IMR-90 (cell line): Measurements from ENCODE around the gene CNBD2. TPM values are rescaled to one million over a fixed set of nuclear protein-coding genes. Genes with fewer than 3 reads are reported as not detected.

Experiments used
- ATAC-seq: fragments of 200-7000 bp; cut with Tn5 transposase; 2 replicates; pipeline ENCODE4 v1.9.1; 2020; ENCODE audit warnings: low read depth, mild to moderate bottlenecking, moderate library complexity
- BruUV-seq: library from RNA; stranded (reverse); fragments of 400-500 nt; replicated peaks from 2 replicates; lab custom pipeline; 2021; lab: Mats Ljungman, UMichigan
- CTCF ChIA-PET: fragments of 300-600 bp; formaldehyde crosslinking; extraction: SDS; loops from one replicate; lab custom pipeline; 2021; ENCODE audit warnings: antibody characterized with exemption; lab: Yijun Ruan, JAX
- POLR2A ChIA-PET: fragments of 300-600 bp; sonication (Branson Sonifier 250); formaldehyde crosslinking; loops from one replicate; lab custom pipeline; 2022; ENCODE audit warnings: antibody characterized with exemption; ENCODE audit not compliant: unreplicated experiment; lab: Charles Lee
- DNase-seq: peaks from one replicate; pipeline ENCODE4 v3.0.0; 2013
- H2AFZ ChIP-seq: replicated peaks from 2 replicates; pipeline ENCODE3; 2013; ENCODE audit warnings: low read length, mild to moderate bottlenecking; ENCODE audit not compliant: poor library complexity
- H2AK5ac ChIP-seq: 2 replicates; pipeline ENCODE4 v1.6.1; 2013; ENCODE audit warnings: low read depth, low read length, inconsistent platforms
- H2AK9ac ChIP-seq: replicated peaks from 2 replicates; pipeline ENCODE3; 2013; ENCODE audit warnings: mild to moderate bottlenecking, low read depth, low read length, moderate library complexity; ENCODE audit not compliant: poor library complexity
- H2BK120ac ChIP-seq: 2 replicates; pipeline ENCODE4 v1.6.1; 2013; ENCODE audit warnings: low read depth, low read length, inconsistent platforms
- H2BK15ac ChIP-seq: 3 replicates; pipeline ENCODE4 v1.6.1; 2013; ENCODE audit warnings: low read depth, low read length, inconsistent platforms
- H2BK20ac ChIP-seq: 2 replicates; pipeline ENCODE4 v1.6.1; 2013; ENCODE audit warnings: low read depth, mild to moderate bottlenecking, inconsistent platforms, low read length, moderate library complexity
- H2BK5ac ChIP-seq: 2 replicates; pipeline ENCODE4 v1.6.1; 2013; ENCODE audit warnings: mild to moderate bottlenecking, low read depth, low read length, inconsistent platforms; ENCODE audit not compliant: poor library complexity, severe bottlenecking
- H3K14ac ChIP-seq: replicated peaks from 2 replicates; pipeline ENCODE4 v1.6.1; 2013; ENCODE audit warnings: low read depth, low read length, inconsistent platforms
- H3K18ac ChIP-seq: 2 replicates; pipeline ENCODE4 v1.6.1; 2013; ENCODE audit warnings: low read depth, low read length, control low read depth
- H3K23ac ChIP-seq: 2 replicates; pipeline ENCODE4 v1.6.1; 2013; ENCODE audit warnings: low read depth, low read length, inconsistent platforms
- H3K27ac ChIP-seq: 2 replicates; pipeline ENCODE4 v1.5.1; 2013; ENCODE audit warnings: mild to moderate bottlenecking, control low read depth, low read length; ENCODE audit not compliant: insufficient read depth
- H3K27me3 ChIP-seq: 2 replicates; pipeline ENCODE4 v1.6.1; 2013; ENCODE audit warnings: low read length; ENCODE audit not compliant: control insufficient read depth, insufficient read depth
- H3K36me3 ChIP-seq: 2 replicates; pipeline ENCODE4 v1.6.1; 2013; ENCODE audit warnings: low read length, mixed read lengths; ENCODE audit not compliant: control insufficient read depth, insufficient read depth
- H3K4ac ChIP-seq: 2 replicates; pipeline ENCODE4 v1.6.1; 2013; ENCODE audit warnings: low read depth, low read length, inconsistent platforms
- H3K4me1 ChIP-seq: 2 replicates; pipeline ENCODE4 v1.6.1; 2013; ENCODE audit warnings: low read length, mixed read lengths; ENCODE audit not compliant: control insufficient read depth, insufficient read depth
- H3K4me2 ChIP-seq: 2 replicates; pipeline ENCODE4 v1.6.1; 2013; ENCODE audit warnings: low read depth, mild to moderate bottlenecking, control low read depth, low read length, moderate library complexity
- H3K4me3 ChIP-seq: 2 replicates; pipeline ENCODE4 v1.5.1; 2013; ENCODE audit warnings: low read depth, mild to moderate bottlenecking, control low read depth, low read length, moderate library complexity; ENCODE audit not compliant: insufficient read depth
- H3K56ac ChIP-seq: 2 replicates; pipeline ENCODE4 v1.6.1; 2013; ENCODE audit warnings: low read length, inconsistent platforms; ENCODE audit not compliant: insufficient read depth; ENCODE audit errors: extremely low read depth
- H3K79me1 ChIP-seq, 2 experiments: 2 replicates each; pipeline ENCODE4 v1.6.1; 2013; ENCODE audit warnings: low read length in 2 of 2, inconsistent platforms in 1 of 2, low read depth in 1 of 2
- H3K9ac ChIP-seq: 2 replicates; pipeline ENCODE4 v1.6.1; 2013; ENCODE audit warnings: low read depth, low read length, control low read depth
- H3K9me1 ChIP-seq: 2 replicates; pipeline ENCODE4 v1.6.1; 2013; ENCODE audit warnings: low read length, inconsistent platforms; ENCODE audit not compliant: insufficient read depth
- H3K9me3 ChIP-seq: 2 replicates; pipeline ENCODE4 v1.6.1; 2013; ENCODE audit warnings: low read length; ENCODE audit not compliant: control insufficient read depth, insufficient read depth
- H4K20me1 ChIP-seq: 2 replicates; pipeline ENCODE4 v1.6.1; 2013; ENCODE audit warnings: low read length, inconsistent platforms; ENCODE audit not compliant: insufficient read depth
- H4K5ac ChIP-seq: 2 replicates; pipeline ENCODE4 v1.6.1; 2013; ENCODE audit warnings: mild to moderate bottlenecking, low read depth, low read length, control low read depth
- H4K8ac ChIP-seq, 2 experiments: 2 replicates each; pipeline ENCODE4 v1.6.1; 2013; ENCODE audit warnings: low read depth in 2 of 2, low read length in 2 of 2, control low read depth in 1 of 2, inconsistent platforms in 1 of 2
- H4K91ac ChIP-seq: 2 replicates; pipeline ENCODE4 v1.6.1; 2013; ENCODE audit warnings: low read depth, low read length, inconsistent platforms; ENCODE audit not compliant: insufficient read depth
- RAD21 ChIP-seq: IDR thresholded peaks from 2 replicates; pipeline ENCODE4 v1.6.1; 2012; ENCODE audit warnings: low read length, improper control_type of control experiment
- RFX5 ChIP-seq: IDR thresholded peaks from 2 replicates; pipeline ENCODE4 v1.8.0; 2012; ENCODE audit warnings: low read depth, mild to moderate bottlenecking, low read length, moderate library complexity
- WGBS, 2 experiments: methylation state at CpG; one replicate each; pipeline versions ENCODE4 v1.1.5 to v1.1.7; 2013; ENCODE audit warnings: missing lambda C conversion rate in 2 of 2; ENCODE audit not compliant: insufficient read length in 1 of 2; ENCODE audit errors: extremely low coverage in 2 of 2; 5-methylcytosine and 5-hydroxymethylcytosine counted together
- dilution Hi-C: fragments of 300-500 bp; cut with HindIII; formaldehyde crosslinking; loops from one replicate; pipeline ENCODE4 v1.14.3; 2018; ENCODE audit warnings: low sequenced_read_pairs; ENCODE audit not compliant: unreplicated experiment
- in situ Hi-C: fragments of 300-500 bp; cut with MboI; formaldehyde crosslinking; loops from 3 replicates; pipeline ENCODE4 v1.14.3; 2019; ENCODE audit warnings: low sequenced_read_pairs, inconsistent platforms, mixed read lengths
- intact Hi-C: fragments of 100-400 bp; cut with micrococcal nuclease; formaldehyde crosslinking; loops from 2 replicates; pipeline ENCODE4 v1.10.0; 2022
- polyA plus RNA-seq, 3 experiments: library from polyadenylated mRNA; depleted of rRNA; stranded (reverse); fragments of >200 nt; gene quantifications; 2 replicates each; pipeline ENCODE4 v1.2.3, GENCODE V29; 2012; ENCODE audit warnings: low replicate concordance in 1 of 3
- total RNA-seq: library from RNA; depleted of rRNA; stranded (reverse); fragments of >200 nt; gene quantifications from 2 replicates; pipeline ENCODE4 v1.2.3, GENCODE V29; 2012

The CNBD2 gene
- total and polyA plus RNA-seq, 2 of the 4 experiments (the other 2 are of a cell fraction), result 0.90 to 1.7 TPM

DNA sequence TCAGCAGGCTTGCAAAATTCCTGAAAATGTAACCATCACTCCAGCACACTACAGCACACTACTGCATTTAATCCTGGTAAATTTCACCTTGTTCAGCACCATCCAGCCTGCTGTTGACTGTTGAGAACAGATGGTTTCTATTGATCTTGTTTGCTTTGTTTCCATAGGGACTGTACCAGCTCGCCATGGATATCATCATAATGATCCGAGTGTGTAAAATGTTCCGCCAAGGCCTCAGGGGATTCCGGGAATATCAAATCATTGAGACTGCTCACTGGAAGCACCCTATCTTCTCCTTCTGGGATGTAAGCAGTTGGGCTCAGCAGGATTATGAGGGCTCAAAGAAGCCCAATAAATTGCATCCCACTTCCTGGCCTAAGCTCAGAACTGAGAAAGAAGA, 4.1 kb downstream of the CNBD2 start:
- dilution Hi-C loops (no loop called here), intact Hi-C loops (no loop called here), in situ Hi-C loops (no loop called here)
- Histone ChIP-seq H3K56ac (no peak overlapping the region), H3K79me1 (no peaks in the 10 kb centered on the region), H3K23ac (no peak overlapping the region), H3K18ac (no peak overlapping the region), H4K20me1 (no peaks in the 10 kb centered on the region), H4K8ac (no peak overlapping the region), H3K36me3 (no peaks in the 10 kb centered on the region), H2BK20ac (no peak overlapping the region), H3K9me3 (peaks cover 5% of the 10 kb centered on the region; the same call in 1 of the 2 replicates), H3K27ac (no peak overlapping the region), H4K5ac (no peak overlapping the region), H3K9ac (no peak overlapping the region), H4K91ac (no peak overlapping the region), H2BK15ac (no peak overlapping the region), H2AK9ac (no peak overlapping the region), H3K4me2 (no peak overlapping the region), H3K4me1 (no peaks in the 10 kb centered on the region), H2AFZ (no peak overlapping the region), H3K27me3 (peaks cover 16% of the 10 kb centered on the region), H3K4me3 (no peak overlapping the region), H2AK5ac (no peak overlapping the region), H3K14ac (no peak overlapping the region), H3K4ac (no peak overlapping the region), H2BK120ac (no peak overlapping the region), H3K9me1 (no peaks in the 10 kb centered on the region; the same call in 1 of the 2 replicates), H2BK5ac (no peak overlapping the region)
- POLR2A ChIA-PET, result no interaction called here
- no TSS peak for BruUV-seq
- TF ChIP-seq RFX5 (no peak), RAD21 (no peak)
- DNase-seq, result no peak
- CTCF ChIA-PET, result no interaction called here
- 73% methylated on average over 2 of the region's 4 CpGs; no CpG with 5 or more reads in 1 of the 2 experiments for WGBS, 2 experiments
- no peak for ATAC-seq
